Measurements from ENCODE around the gene BTBD7.

Gene BTBD7

DNA sequence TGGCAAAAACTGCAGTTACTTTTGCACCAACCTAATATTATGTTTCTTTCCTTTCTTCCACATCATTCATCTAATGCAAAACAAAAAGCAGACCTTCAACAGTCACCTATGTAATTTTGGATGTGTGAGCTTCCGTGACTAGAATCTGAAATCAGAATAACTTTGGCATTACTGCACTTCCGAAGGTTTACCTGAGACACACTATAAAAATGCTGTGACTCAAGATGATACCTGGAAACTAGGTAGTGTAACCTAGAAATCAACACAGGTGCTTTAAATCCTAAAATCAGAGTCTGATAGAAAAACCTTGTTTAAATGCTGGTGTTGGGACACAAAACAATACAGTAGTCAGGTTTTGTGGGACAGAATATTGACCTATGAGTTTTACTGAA, 2.2 kb downstream of the BTBD7 start:
- in situ Hi-C loops (cut with HindIII; ENCODE audit: low sequenced_read_pairs), result no loop called here
- no peak for DNase-seq (ENCODE audit: low read depth, low spot score)
- H3K4me3 ChIP-seq (ENCODE audit: low read depth, low read length), result no peak overlapping the region
- no peak for TF ChIP-seq CTCF (IDR thresholded peaks at IDR 0.05; ENCODE audit: low read depth, low read length)

- in situ Hi-C loops (cut with HindIII; ENCODE audit: low sequenced_read_pairs), result no loop called here
- TF ChIP-seq CTCF (IDR thresholded peaks at IDR 0.05; ENCODE audit: low read depth, low read length), result no peak
- no peak overlapping the region for H3K4me3 ChIP-seq (ENCODE audit: low read depth, low read length)
- no peak for DNase-seq (ENCODE audit: low read depth, low spot score)
Measured at GRCh38 chr14:93329965-93330608, 2.7 kb downstream of the BTBD7 start.

DNA sequence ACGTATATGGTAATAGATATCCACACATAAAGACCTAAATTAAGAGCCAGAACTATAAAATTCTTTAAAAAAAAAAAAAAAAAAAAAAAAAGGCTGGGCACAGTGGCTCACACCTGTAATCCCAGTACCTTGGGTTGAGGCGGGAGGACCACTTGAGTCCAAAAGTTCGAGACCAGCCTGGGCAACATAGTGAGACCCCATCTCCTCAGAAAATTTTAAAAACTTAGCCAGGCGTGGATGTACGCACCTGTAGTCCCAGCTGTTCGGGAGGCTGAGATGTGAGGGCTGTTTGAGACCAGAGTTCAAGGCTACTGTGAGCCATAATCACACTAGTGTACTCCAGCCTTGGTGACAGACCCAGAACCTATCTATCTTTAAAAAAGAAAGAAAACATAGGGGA, 4.3 kb downstream of the BTBD7 start:
- TF ChIP-seq CTCF (IDR thresholded peaks at IDR 0.05; ENCODE audit: low read depth, low read length), result no peak
- H3K4me3 ChIP-seq (ENCODE audit: low read depth, low read length), result no peak overlapping the region
- no peak for DNase-seq (ENCODE audit: low read depth, low spot score)
- in situ Hi-C loops (cut with HindIII; ENCODE audit: low sequenced_read_pairs), result no loop called here

DNA sequence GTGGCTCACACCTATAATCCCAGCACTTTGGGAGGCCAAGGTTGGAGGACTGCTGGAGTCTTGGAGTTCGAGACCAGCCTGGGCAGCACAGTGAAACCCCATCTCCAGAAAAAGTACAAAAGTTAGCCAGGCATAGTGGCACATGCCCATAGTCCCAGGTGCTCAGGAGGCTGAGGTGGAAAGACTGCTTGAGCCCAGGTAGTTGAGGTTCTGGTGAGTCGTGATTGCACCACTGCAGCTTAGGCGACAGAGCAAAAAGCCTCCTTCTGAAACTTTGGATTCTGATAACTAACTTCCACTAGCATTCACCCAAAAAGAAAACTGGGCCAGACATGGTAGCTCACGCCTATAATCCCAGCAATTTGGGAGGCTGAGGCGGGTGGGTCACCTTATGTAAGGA, 6.6 kb downstream of the BTBD7 start:
- DNase-seq (ENCODE audit: low read depth, low spot score), result no peak
- no peak for TF ChIP-seq CTCF (IDR thresholded peaks at IDR 0.05; ENCODE audit: low read depth, low read length)
- in situ Hi-C loops (cut with HindIII; ENCODE audit: low sequenced_read_pairs), result no loop called here
- H3K4me3 ChIP-seq (ENCODE audit: low read depth, low read length), result no peak overlapping the region

DNA sequence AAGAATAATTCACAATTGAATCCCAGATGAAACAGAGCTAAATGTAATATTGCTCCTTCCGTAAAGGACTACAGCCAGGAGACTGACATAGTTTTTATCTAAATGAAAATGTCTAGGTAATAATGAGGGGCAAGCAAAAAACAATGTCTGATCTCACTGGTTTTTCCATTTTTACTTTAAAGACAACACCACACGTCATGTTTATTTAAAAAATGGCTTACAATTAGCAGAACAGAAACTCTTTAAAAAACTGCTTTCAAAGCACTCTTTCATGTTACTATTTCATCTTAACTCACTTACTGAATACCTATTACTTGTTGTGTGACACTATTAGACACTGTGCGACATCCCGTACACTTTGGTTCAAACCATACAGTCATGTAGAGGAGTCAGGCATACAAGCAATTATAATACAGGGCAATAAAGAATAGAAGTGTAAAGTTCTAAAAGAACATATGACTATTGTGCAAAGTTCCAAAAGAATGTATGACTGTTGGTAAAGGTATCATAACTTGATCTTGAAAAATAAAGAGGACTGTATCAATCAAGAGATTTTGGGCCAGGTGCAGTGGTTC, 9.1 kb downstream of the BTBD7 start:
- in situ Hi-C loops (cut with HindIII; ENCODE audit: low sequenced_read_pairs), result no loop called here
- TF ChIP-seq CTCF (IDR thresholded peaks at IDR 0.05; ENCODE audit: low read depth, low read length), result no peak
- no peak for DNase-seq (ENCODE audit: low read depth, low spot score)
- no peak overlapping the region for H3K4me3 ChIP-seq (ENCODE audit: low read depth, low read length)

DNA sequence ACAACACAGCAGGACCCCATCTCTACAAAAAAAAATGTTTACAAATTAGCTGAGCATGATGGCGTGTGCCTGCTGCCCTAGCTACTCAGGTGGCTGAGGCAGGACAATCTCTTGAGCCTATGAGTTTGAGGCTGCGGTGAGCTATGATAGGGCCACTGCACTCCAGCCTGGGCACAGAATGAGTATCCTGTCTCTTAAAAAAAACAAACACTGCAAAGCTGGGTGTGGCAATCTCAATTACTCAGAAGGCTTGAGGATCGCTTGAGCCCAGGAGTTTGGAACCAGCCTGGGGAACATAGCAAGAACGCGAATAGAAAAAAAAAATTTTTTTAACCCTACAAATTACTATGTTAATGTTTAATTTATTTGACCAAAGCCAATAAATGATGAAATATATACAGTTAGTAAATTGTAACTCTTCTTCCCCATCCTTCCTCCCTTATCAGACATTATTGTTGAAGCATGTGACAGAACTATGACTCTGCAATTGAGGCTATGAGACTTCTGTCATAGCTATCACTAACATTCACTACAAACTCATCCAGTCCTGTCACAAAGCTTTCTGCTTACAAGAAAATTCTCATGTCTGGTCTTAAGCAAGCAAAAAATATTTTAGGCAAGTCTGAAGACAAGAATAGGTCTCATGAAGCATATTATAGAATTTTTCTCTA, 9.8 kb downstream of the BTBD7 start:
- TF ChIP-seq CTCF (IDR thresholded peaks at IDR 0.05; ENCODE audit: low read depth, low read length), result no peak
- no peak overlapping the region for H3K4me3 ChIP-seq (ENCODE audit: low read depth, low read length)
- DNase-seq (ENCODE audit: low read depth, low spot score), result no peak
- in situ Hi-C loops (cut with HindIII; ENCODE audit: low sequenced_read_pairs), result no loop called here
